H9 (cell line): ENCODE measurements around the gene LARGE1. TPM values are rescaled to one million over a fixed set of nuclear protein-coding genes. Genes with fewer than 3 reads are reported as not detected.

Source experiments
- DNase-seq: peaks from one replicate; pipeline ENCODE4 v3.0.0-alpha.2; 2017
- H2AFZ ChIP-seq: one replicate; pipeline ENCODE4 v1.6.1; 2013; ENCODE audit warnings: mild to moderate bottlenecking, low read length, control low read depth, moderate library complexity
- H2AK5ac ChIP-seq: 2 replicates; pipeline ENCODE4 v1.6.1; 2013; ENCODE audit warnings: low read length, control low read depth, mixed read lengths; ENCODE audit not compliant: insufficient read length
- H2BK120ac ChIP-seq: one replicate; pipeline ENCODE4 v1.6.1; 2013; ENCODE audit warnings: low read depth, mild to moderate bottlenecking, low read length, control low read depth, inconsistent platforms; ENCODE audit not compliant: poor library complexity, severe bottlenecking
- H2BK12ac ChIP-seq: 2 replicates; pipeline ENCODE4 v1.6.1; 2013; ENCODE audit warnings: low read length, control low read depth, mixed read lengths, low read depth; ENCODE audit not compliant: insufficient read length
- H2BK15ac ChIP-seq: 2 replicates; pipeline ENCODE4 v1.6.1; 2013; ENCODE audit warnings: low read depth, low read length, control low read depth
- H2BK20ac ChIP-seq: one replicate; pipeline ENCODE4 v1.6.1; 2013; ENCODE audit warnings: low read depth, mild to moderate bottlenecking, low read length, control low read depth, inconsistent platforms; ENCODE audit not compliant: poor library complexity, severe bottlenecking
- H2BK5ac ChIP-seq: 2 replicates; pipeline ENCODE4 v1.6.1; 2013; ENCODE audit warnings: low read length, control low read depth, mixed read lengths; ENCODE audit not compliant: insufficient read length
- H3K14ac ChIP-seq: 2 replicates; pipeline ENCODE4 v1.6.1; 2013; ENCODE audit warnings: low read length, control low read depth; ENCODE audit not compliant: insufficient read depth
- H3K18ac ChIP-seq: 2 replicates; pipeline ENCODE4 v1.6.1; 2013; ENCODE audit warnings: low read depth, mild to moderate bottlenecking, mixed read lengths, low read length, control low read depth; ENCODE audit not compliant: insufficient read length
- H3K23ac ChIP-seq: 2 replicates; pipeline ENCODE4 v1.6.1; 2013; ENCODE audit warnings: low read length, control low read depth, mixed read lengths, low read depth; ENCODE audit not compliant: insufficient read length
- H3K23me2 ChIP-seq: 2 replicates; pipeline ENCODE4 v1.6.1; 2013; ENCODE audit warnings: low read depth, mild to moderate bottlenecking, mixed read lengths, low read length, control low read depth; ENCODE audit not compliant: insufficient read length, poor library complexity, severe bottlenecking
- H3K27ac ChIP-seq: 2 replicates; pipeline ENCODE4 v1.5.1; 2013; ENCODE audit warnings: low read length, control low read depth, mixed read lengths, low read depth; ENCODE audit not compliant: insufficient read length
- H3K27me3 ChIP-seq: 2 replicates; pipeline ENCODE4 v1.6.1; 2013; ENCODE audit warnings: low read length, control low read depth, inconsistent platforms; ENCODE audit not compliant: insufficient read depth
- H3K4ac ChIP-seq: 2 replicates; pipeline ENCODE4 v1.6.1; 2013; ENCODE audit warnings: low read depth, mild to moderate bottlenecking, control low read depth, inconsistent platforms, low read length, moderate library complexity
- H3K4me1 ChIP-seq: 2 replicates; pipeline ENCODE4 v1.6.1; 2013; ENCODE audit warnings: low read length, control low read depth, inconsistent platforms; ENCODE audit not compliant: insufficient read depth
- H3K4me2 ChIP-seq: 2 replicates; pipeline ENCODE4 v1.6.1; 2013; ENCODE audit warnings: low read length, control low read depth, mixed read lengths; ENCODE audit not compliant: insufficient read length, insufficient read depth
- H3K56ac ChIP-seq: 2 replicates; pipeline ENCODE4 v1.6.1; 2013; ENCODE audit warnings: low read depth, mild to moderate bottlenecking, mixed read lengths, low read length, control low read depth; ENCODE audit not compliant: insufficient read length
- H3K79me1 ChIP-seq: 2 replicates; pipeline ENCODE4 v1.6.1; 2013; ENCODE audit warnings: low read depth, mild to moderate bottlenecking, moderate library complexity, low read length, control low read depth, inconsistent platforms; ENCODE audit not compliant: insufficient read depth, poor library complexity, severe bottlenecking
- H3K79me2 ChIP-seq: 2 replicates; pipeline ENCODE4 v1.6.1; 2013; ENCODE audit warnings: low read length, control low read depth, inconsistent platforms; ENCODE audit not compliant: insufficient read depth
- H3K9ac ChIP-seq: 2 replicates; pipeline ENCODE4 v1.6.1; 2013; ENCODE audit warnings: low read length, control low read depth, mixed read lengths; ENCODE audit not compliant: insufficient read length; ENCODE audit errors: extremely low read depth
- H3K9me3 ChIP-seq: one replicate; pipeline ENCODE4 v1.6.1; 2013; ENCODE audit warnings: low read depth, low read length, inconsistent platforms; ENCODE audit not compliant: control insufficient read depth
- H3T11ph ChIP-seq: one replicate; pipeline ENCODE4 v1.6.1; 2013; ENCODE audit warnings: mild to moderate bottlenecking, low read length, control low read depth, inconsistent platforms
- H4K20me1 ChIP-seq: one replicate; pipeline ENCODE4 v1.6.1; 2013; ENCODE audit not compliant: control insufficient read depth, insufficient read length, insufficient read depth
- H4K5ac ChIP-seq: 2 replicates; pipeline ENCODE4 v1.6.1; 2013; ENCODE audit warnings: low read depth, mild to moderate bottlenecking, mixed read lengths, low read length, control low read depth; ENCODE audit not compliant: insufficient read length
- H4K8ac ChIP-seq: replicated peaks from 2 replicates; pipeline ENCODE4 v1.6.1; 2013; ENCODE audit warnings: low read length, control low read depth, mixed read lengths, low read depth; ENCODE audit not compliant: insufficient read length
- H4K91ac ChIP-seq: 2 replicates; pipeline ENCODE4 v1.6.1; 2013; ENCODE audit warnings: low read depth, mild to moderate bottlenecking, moderate library complexity, mixed read lengths, low read length, control low read depth; ENCODE audit not compliant: insufficient read length
- H3K27ac Mint-ChIP-seq, 3 experiments: 2 replicates in 2 of 3; 3 replicates in 1 of 3; pipeline ENCODE4 v1.8.0; 2020 to 2021; ENCODE audit warnings: mixed read lengths in 3 of 3, mild to moderate bottlenecking in 1 of 3, moderate library complexity in 1 of 3
- H3K27me3 Mint-ChIP-seq: 2 replicates; pipeline ENCODE4 v1.8.0; 2021; ENCODE audit warnings: low read depth, mild to moderate bottlenecking, moderate library complexity, mixed read lengths
- H3K36me3 Mint-ChIP-seq, 3 experiments: 2 replicates in 2 of 3; 3 replicates in 1 of 3; pipeline ENCODE4 v1.8.0; 2020 to 2021; ENCODE audit warnings: low read depth in 3 of 3, mixed read lengths in 3 of 3; ENCODE audit not compliant: insufficient read depth in 1 of 3
- H3K4me1 Mint-ChIP-seq, 2 experiments: 2 replicates each; pipeline ENCODE4 v1.8.0; 2020; ENCODE audit warnings: mixed read lengths in 2 of 2
- H3K4me3 Mint-ChIP-seq, 2 experiments: 2 replicates in 1 of 2; 3 replicates in 1 of 2; pipeline ENCODE4 v1.8.0; 2020 to 2021; ENCODE audit warnings: mild to moderate bottlenecking in 2 of 2, mixed read lengths in 2 of 2, moderate library complexity in 1 of 2
- H3K9me3 Mint-ChIP-seq, 2 experiments: 2 replicates in 1 of 2; 3 replicates in 1 of 2; pipeline ENCODE4 v1.8.0; 2020; ENCODE audit warnings: mild to moderate bottlenecking in 2 of 2, mixed read lengths in 2 of 2, moderate library complexity in 1 of 2
- WGBS: extraction: QIAGEN DNeasy Blood & Tissue Kit; methylation state at CpG from one replicate; pipeline ENCODE4 v1.1.7; 2013; ENCODE audit warnings: missing lambda C conversion rate, low lambda C conversion rate, mixed read lengths; ENCODE audit not compliant: insufficient read length; ENCODE audit errors: extremely low coverage; 5-methylcytosine and 5-hydroxymethylcytosine counted together
- total RNA-seq: library from RNA; stranded (reverse); gene quantifications from 2 replicates; pipeline ENCODE4 v1.2.1, GENCODE V29; 2021
- TF ChIP-seq, protein P1 (sequence below): fragments of 200-600 bp; sonication (generic); conservative IDR thresholded peaks from 3 replicates; pipeline ENCODE4 v1.8.0; 2021; ENCODE audit warnings: antibody characterized with exemption, mild to moderate bottlenecking

LARGE1 gene
- total RNA-seq, 1 experiment from 2014 or later, result 43.5 TPM

DNA sequence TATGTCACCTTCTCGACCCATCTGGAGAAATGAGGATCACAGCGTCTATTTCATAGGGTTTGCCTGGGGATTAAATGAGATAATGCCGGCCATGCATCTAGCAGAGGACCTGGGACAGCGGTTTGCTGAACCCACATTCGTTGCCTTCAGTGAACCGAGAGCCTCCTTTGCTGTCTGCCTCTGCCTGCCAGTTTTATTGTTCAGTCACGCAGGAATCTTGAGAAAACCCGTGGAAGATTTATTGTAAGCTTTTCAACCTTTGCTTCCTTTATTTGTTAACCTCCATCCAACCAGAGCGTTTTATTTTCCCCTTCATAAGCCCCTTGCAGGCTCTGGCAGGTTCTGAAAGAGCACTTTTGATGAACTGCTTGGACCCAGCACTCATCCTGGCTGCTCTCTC lies 659.8 kb downstream of the LARGE1 start:
- H2BK5ac ChIP-seq, result no peak overlapping the region
- H2BK15ac ChIP-seq, result no peak overlapping the region
- H3K14ac ChIP-seq, result no peak overlapping the region
- no peak for DNase-seq
- TF ChIP-seq, protein P1, sequence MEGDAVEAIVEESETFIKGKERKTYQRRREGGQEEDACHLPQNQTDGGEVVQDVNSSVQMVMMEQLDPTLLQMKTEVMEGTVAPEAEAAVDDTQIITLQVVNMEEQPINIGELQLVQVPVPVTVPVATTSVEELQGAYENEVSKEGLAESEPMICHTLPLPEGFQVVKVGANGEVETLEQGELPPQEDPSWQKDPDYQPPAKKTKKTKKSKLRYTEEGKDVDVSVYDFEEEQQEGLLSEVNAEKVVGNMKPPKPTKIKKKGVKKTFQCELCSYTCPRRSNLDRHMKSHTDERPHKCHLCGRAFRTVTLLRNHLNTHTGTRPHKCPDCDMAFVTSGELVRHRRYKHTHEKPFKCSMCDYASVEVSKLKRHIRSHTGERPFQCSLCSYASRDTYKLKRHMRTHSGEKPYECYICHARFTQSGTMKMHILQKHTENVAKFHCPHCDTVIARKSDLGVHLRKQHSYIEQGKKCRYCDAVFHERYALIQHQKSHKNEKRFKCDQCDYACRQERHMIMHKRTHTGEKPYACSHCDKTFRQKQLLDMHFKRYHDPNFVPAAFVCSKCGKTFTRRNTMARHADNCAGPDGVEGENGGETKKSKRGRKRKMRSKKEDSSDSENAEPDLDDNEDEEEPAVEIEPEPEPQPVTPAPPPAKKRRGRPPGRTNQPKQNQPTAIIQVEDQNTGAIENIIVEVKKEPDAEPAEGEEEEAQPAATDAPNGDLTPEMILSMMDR, result no peak
- H3K9ac ChIP-seq, result no peak overlapping the region
- no peak overlapping the region for H3K23ac ChIP-seq
- no peaks in the 10 kb centered on the region for H3K4me1 ChIP-seq
- H3K9me3 ChIP-seq, result no peaks in the 10 kb centered on the region
- no peaks in the 10 kb centered on the region for H3K79me2 ChIP-seq
- no peaks in the 10 kb centered on the region for H3K23me2 ChIP-seq
- H4K5ac ChIP-seq, result no peak overlapping the region
- H3T11ph ChIP-seq, result no peak overlapping the region
- H3K4ac ChIP-seq, result no peak overlapping the region
- H3K4me2 ChIP-seq, result no peak overlapping the region
- H3K27ac ChIP-seq, result no peak overlapping the region
- Mint-ChIP-seq H3K27ac (no peak overlapping the region; a peak in 1 of 7 replicates), H3K36me3 (no peaks in the 10 kb centered on the region; a peak in 1 of 7 replicates), H3K4me3 (no peak overlapping the region), H3K27me3 (peaks cover 89% of the 10 kb centered on the region), H3K4me1 (peaks cover 0 to 3% of the 10 kb centered on the region in 2 experiments; a peak in 1 of 4 replicates), H3K9me3 (no peaks in the 10 kb centered on the region; a peak in 1 of 5 replicates)
- H2AK5ac ChIP-seq, result no peak overlapping the region
- no peak overlapping the region for H2BK12ac ChIP-seq
- H3K18ac ChIP-seq, result no peak overlapping the region
- H3K27me3 ChIP-seq, result no peaks in the 10 kb centered on the region
- no peak overlapping the region for H4K8ac ChIP-seq
- no peaks in the 10 kb centered on the region for H3K79me1 ChIP-seq
- H4K91ac ChIP-seq, result no peak overlapping the region
- no peak overlapping the region for H3K56ac ChIP-seq
- H2BK20ac ChIP-seq, result no peak overlapping the region
- no CpG with 5 or more reads among the region's 9 CpGs for WGBS
- no peaks in the 10 kb centered on the region for H4K20me1 ChIP-seq
- H2AFZ ChIP-seq, result no peak overlapping the region
- no peak overlapping the region for H2BK120ac ChIP-seq
